NB4 (cell line): ENCODE measurements around the gene DPP8.

Experiments used
- DNase-seq: peaks from one replicate; pipeline ENCODE4 v3.0.0; 2010; ENCODE audit warnings: low read depth
- H3K4me3 ChIP-seq: one replicate; pipeline ENCODE4 v1.5.1; 2011; ENCODE audit warnings: mild to moderate bottlenecking, low read depth, low read length, moderate library complexity
- CTCF ChIP-seq: IDR thresholded peaks from one replicate; pipeline ENCODE4 v1.5.1; 2012; ENCODE audit warnings: low read depth, low read length
- MAX ChIP-seq: IDR thresholded peaks from 2 replicates; pipeline ENCODE4 v1.6.1; 2011; ENCODE audit warnings: low read depth, low read length
- MYC ChIP-seq: IDR thresholded peaks from 2 replicates; pipeline ENCODE4 v1.6.1; 2011; ENCODE audit warnings: low read depth, low read length
- POLR2A ChIP-seq: IDR thresholded peaks from 2 replicates; pipeline ENCODE4 v1.6.1; 2011; ENCODE audit warnings: mild to moderate bottlenecking; ENCODE audit not compliant: insufficient read length; ENCODE audit errors: extremely low read depth

Gene DPP8

DNA sequence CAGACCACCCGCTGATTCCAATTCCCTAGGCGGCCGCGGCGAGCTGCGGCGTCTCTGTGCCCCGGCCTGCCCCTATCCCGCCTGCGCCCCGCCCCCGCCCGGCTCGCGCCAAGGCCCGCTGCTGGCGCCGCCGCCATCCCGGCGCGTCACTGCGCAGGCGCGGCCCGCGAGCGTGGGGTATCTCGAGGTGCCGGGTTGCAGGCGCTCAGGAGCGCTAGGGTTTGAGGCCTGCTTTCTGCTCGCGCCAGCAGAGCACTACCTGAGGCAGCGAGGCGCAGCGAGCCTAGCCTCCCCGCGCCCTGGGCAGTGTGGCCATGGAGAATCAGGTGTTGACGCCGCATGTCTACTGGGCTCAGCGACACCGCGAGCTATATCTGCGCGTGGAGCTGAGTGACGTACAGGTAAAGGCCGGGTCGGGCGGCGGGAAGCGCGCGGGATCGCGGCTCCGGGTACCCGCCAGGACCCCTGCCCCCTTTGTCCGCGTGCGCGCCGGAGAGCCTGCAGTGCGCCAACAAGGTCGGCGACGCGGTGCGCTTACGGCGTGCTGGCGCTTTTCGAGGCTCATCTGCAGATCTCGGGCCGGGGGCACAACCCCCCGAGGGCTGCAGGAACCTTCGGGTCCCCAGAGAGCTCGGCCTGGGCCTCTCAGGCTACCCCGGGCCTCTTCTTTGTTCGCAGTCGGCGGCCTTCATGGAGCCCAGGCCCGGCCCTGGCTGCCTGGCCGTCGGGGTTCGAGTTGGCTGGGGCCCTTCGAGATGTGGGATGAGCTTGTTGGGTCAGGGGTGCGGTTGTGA lies 13.0 kb upstream of the DPP8 start, which contains the start of gene HACD3:
Gene HACD3, plus strand, starts transcription at position 146 of the 794 bp plus-strand sequence. Its CDS starts 169 bp downstream, at position 315.
- peak; percentile 92 for DNase-seq
- H3K4me3 ChIP-seq: peak within 1 kb of the TSS; percentile 91
- TF ChIP-seq MYC: peak; percentile 79
- no peak for TF ChIP-seq CTCF
- TF ChIP-seq POLR2A: peak; percentile 93
- TF ChIP-seq MAX: peak; percentile 45

- H3K4me3 ChIP-seq: peak overlapping the region; percentile 59
- no peak for DNase-seq
- no peak for TF ChIP-seq MYC
- TF ChIP-seq MAX: no peak
- TF ChIP-seq CTCF: no peak
- TF ChIP-seq POLR2A: no peak
Measured at GRCh38 chr15:65529762-65530317, 12.4 kb upstream of the DPP8 start.

GRCh38 chr15:65528461-65529060 lies 11.1 kb upstream of the DPP8 start:
- no peak overlapping the region for H3K4me3 ChIP-seq
- no peak for DNase-seq
- TF ChIP-seq MAX: no peak
- no peak for TF ChIP-seq MYC
- no peak for TF ChIP-seq CTCF
- TF ChIP-seq POLR2A: no peak

DNA sequence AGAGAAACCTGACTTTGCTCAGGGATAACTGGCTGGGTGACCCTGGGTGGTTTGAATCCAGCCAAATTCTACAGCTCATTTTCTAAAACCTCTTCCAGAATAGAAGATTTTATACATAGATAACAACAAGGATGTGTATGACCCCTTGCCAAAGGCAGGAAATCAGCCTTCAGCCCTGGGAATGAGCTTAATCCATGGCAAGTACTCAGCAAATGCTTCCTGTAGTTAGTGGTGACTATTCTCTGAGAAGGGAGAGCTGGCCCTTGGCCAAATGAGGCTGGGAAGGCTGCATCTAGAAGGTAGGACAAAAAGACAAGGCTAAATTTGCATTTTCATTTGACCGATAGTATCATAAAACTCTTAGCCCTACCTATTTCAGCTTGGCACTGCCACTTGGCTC lies 8.1 kb upstream of the DPP8 start:
- TF ChIP-seq MAX: no peak
- TF ChIP-seq CTCF: no peak
- no peak for TF ChIP-seq MYC
- H3K4me3 ChIP-seq: no peak overlapping the region
- no peak for DNase-seq

- no peak for TF ChIP-seq POLR2A
- no peak for TF ChIP-seq MAX
- no peak for TF ChIP-seq MYC
- no peak for TF ChIP-seq CTCF
- no peak overlapping the region for H3K4me3 ChIP-seq
- DNase-seq: no peak
Measured at GRCh38 chr15:65524226-65524625, 6.7 kb upstream of the DPP8 start.
